Activated T-cell treated with anti-CD3 and anti-CD28 coated beads, Interleukin-2, amount 50 U/mL, for 72 hours (primary cell): Measurements from ENCODE around the gene YARS1. TPM values are rescaled to one million over a fixed set of nuclear protein-coding genes. Genes with fewer than 3 reads are reported as not detected.

Experiments used
- ATAC-seq, 2 donors: fragments of 150-1000 bp; cut with Tn5 transposase; replicated peaks in 1 of 2; 2 replicates each; pipeline ENCODE4 v1.10.0; 2021; ENCODE audit warnings: moderate library complexity in 2 of 2, mild to moderate bottlenecking in 1 of 2
- DNase-seq, 2 donors: peaks; one replicate each; pipeline ENCODE4 v3.0.0; 2021 to 2022; ENCODE audit warnings: mixed read lengths in 1 of 2
- H3K27ac Mint-ChIP-seq: one replicate; pipeline ENCODE4 v1.8.0; 2022; ENCODE audit warnings: mild to moderate bottlenecking, moderate library complexity, mixed read lengths
- H3K27me3 Mint-ChIP-seq: one replicate; pipeline ENCODE4 v1.8.0; 2022; ENCODE audit warnings: low read depth, mixed read lengths
- H3K36me3 Mint-ChIP-seq, 2 donors: one replicate each; pipeline ENCODE4 v1.8.0; 2022; ENCODE audit warnings: mixed read lengths in 2 of 2, mild to moderate bottlenecking in 1 of 2; ENCODE audit not compliant: insufficient read depth in 2 of 2
- H3K4me1 Mint-ChIP-seq: one replicate; pipeline ENCODE4 v1.8.0; 2022; ENCODE audit warnings: low read depth, mixed read lengths
- H3K4me3 Mint-ChIP-seq, 2 donors: one replicate each; pipeline ENCODE4 v1.8.0; 2022; ENCODE audit warnings: mild to moderate bottlenecking in 2 of 2, mixed read lengths in 2 of 2, moderate library complexity in 2 of 2
- H3K9me3 Mint-ChIP-seq, 2 donors: one replicate each; pipeline ENCODE4 v1.8.0; 2022; ENCODE audit warnings: mixed read lengths in 2 of 2
- total RNA-seq, 2 donors: library from RNA; stranded (reverse); gene quantifications; one replicate each; pipeline ENCODE4 v1.2.3, GENCODE V29; 2022

Gene YARS1
- total RNA-seq = 100 to 1,000 TPM; 341 to 388 TPM

- H3K4me3 Mint-ChIP-seq = peak within 1 kb of the TSS; percentile 95 to 97
- no peaks in the 10 kb centered on the region for H3K9me3 Mint-ChIP-seq
- H3K27ac Mint-ChIP-seq = peak within 1 kb of the TSS; percentile 95
- ATAC-seq (peak; percentile 96 to 97), DNase-seq (peak; percentile 100)
- no peaks in the 10 kb centered on the region for H3K27me3 Mint-ChIP-seq
- peaks cover 17 to 43% of the 10 kb centered on the region in 2 donors for H3K36me3 Mint-ChIP-seq
- H3K4me1 Mint-ChIP-seq = peaks cover 54% of the 10 kb centered on the region
These were observed at the start of gene YARS1, which contains the start of gene S100PBP for GRCh38 chr1:32817159-32817814. TSS of gene YARS1 (minus strand) at chr1:32817358. CDS start at chr1:32817244, 114 bp downstream. TSS of gene S100PBP (plus strand) at chr1:32817653. CDS start at chr1:32826100, 8,447 bp downstream.

GRCh38 chr1:32865639-32866405 lies 48.7 kb upstream of the YARS1 start:
- Mint-ChIP-seq H3K36me3 (peaks cover 0 to 4% of the 10 kb centered on the region in 2 donors), H3K4me1 (no peaks in the 10 kb centered on the region), H3K4me3 (no peak overlapping the region), H3K27ac (no peak overlapping the region), H3K27me3 (peaks cover 16% of the 10 kb centered on the region), H3K9me3 (no peaks in the 10 kb centered on the region)
- ATAC-seq (no peak), DNase-seq (no peak)

- ATAC-seq = no peak
- no peak for DNase-seq
- Mint-ChIP-seq H3K4me3 (no peak overlapping the region), H3K36me3 (peaks cover 0 to 4% of the 10 kb centered on the region in 2 donors), H3K27me3 (peaks cover 7% of the 10 kb centered on the region), H3K27ac (no peak overlapping the region), H3K9me3 (no peaks in the 10 kb centered on the region), H3K4me1 (no peaks in the 10 kb centered on the region)
These were observed 47.3 kb upstream of the YARS1 start for GRCh38 chr1:32864375-32865019.

GRCh38 chr1:32863881-32864245 lies 46.7 kb upstream of the YARS1 start:
- DNase-seq = no peak
- no peak for ATAC-seq
- peaks cover 0 to 4% of the 10 kb centered on the region in 2 donors for H3K36me3 Mint-ChIP-seq
- no peak overlapping the region for H3K27ac Mint-ChIP-seq
- peaks cover 1% of the 10 kb centered on the region for H3K27me3 Mint-ChIP-seq
- no peaks in the 10 kb centered on the region for H3K9me3 Mint-ChIP-seq
- H3K4me3 Mint-ChIP-seq = no peak overlapping the region
- H3K4me1 Mint-ChIP-seq = no peaks in the 10 kb centered on the region

- Mint-ChIP-seq H3K4me1 (no peaks in the 10 kb centered on the region), H3K9me3 (no peaks in the 10 kb centered on the region), H3K36me3 (peaks cover 0 to 2% of the 10 kb centered on the region in 2 donors), H3K27me3 (no peaks in the 10 kb centered on the region), H3K27ac (no peak overlapping the region), H3K4me3 (no peak overlapping the region)
- ATAC-seq (no peak), DNase-seq (no peak)
These were observed 46.2 kb upstream of the YARS1 start for GRCh38 chr1:32863218-32863880.

GRCh38 chr1:32861904-32862695 lies 44.9 kb upstream of the YARS1 start:
- no peaks in the 10 kb centered on the region for H3K27me3 Mint-ChIP-seq
- H3K4me3 Mint-ChIP-seq = no peak overlapping the region
- H3K27ac Mint-ChIP-seq = no peak overlapping the region
- DNase-seq (no peak), ATAC-seq (no peak)
- peaks cover 0 to 2% of the 10 kb centered on the region in 2 donors for H3K36me3 Mint-ChIP-seq
- no peaks in the 10 kb centered on the region for H3K4me1 Mint-ChIP-seq
- H3K9me3 Mint-ChIP-seq = no peaks in the 10 kb centered on the region

- Mint-ChIP-seq H3K27ac (no peak overlapping the region), H3K27me3 (no peaks in the 10 kb centered on the region), H3K4me1 (no peaks in the 10 kb centered on the region), H3K4me3 (no peak overlapping the region), H3K9me3 (no peaks in the 10 kb centered on the region), H3K36me3 (peaks cover 0 to 9% of the 10 kb centered on the region in 2 donors)
- DNase-seq = no peak
- ATAC-seq = no peak
These were observed 43.4 kb upstream of the YARS1 start for GRCh38 chr1:32860566-32860965.

GRCh38 chr1:32859915-32860314 lies 42.8 kb upstream of the YARS1 start:
- Mint-ChIP-seq H3K27me3 (no peaks in the 10 kb centered on the region), H3K36me3 (peaks cover 0 to 9% of the 10 kb centered on the region in 2 donors), H3K4me1 (no peaks in the 10 kb centered on the region), H3K4me3 (no peak overlapping the region), H3K9me3 (no peaks in the 10 kb centered on the region), H3K27ac (no peak overlapping the region)
- DNase-seq = no peak
- no peak for ATAC-seq

- Mint-ChIP-seq H3K27ac (no peak overlapping the region), H3K36me3 (peaks cover 2 to 12% of the 10 kb centered on the region in 2 donors), H3K9me3 (no peaks in the 10 kb centered on the region), H3K4me3 (no peak overlapping the region), H3K4me1 (no peaks in the 10 kb centered on the region), H3K27me3 (no peaks in the 10 kb centered on the region)
- ATAC-seq (no peak), DNase-seq (no peak)
These were observed 41.6 kb upstream of the YARS1 start for GRCh38 chr1:32858791-32859190.

- no peak for ATAC-seq
- no peaks in the 10 kb centered on the region for H3K4me1 Mint-ChIP-seq
- H3K4me3 Mint-ChIP-seq = no peak overlapping the region
- no peaks in the 10 kb centered on the region for H3K9me3 Mint-ChIP-seq
- no peak overlapping the region for H3K27ac Mint-ChIP-seq
- peaks cover 2 to 12% of the 10 kb centered on the region in 2 donors for H3K36me3 Mint-ChIP-seq
- H3K27me3 Mint-ChIP-seq = no peaks in the 10 kb centered on the region
- DNase-seq = no peak
These were observed 41.0 kb upstream of the YARS1 start for GRCh38 chr1:32858136-32858535.

GRCh38 chr1:32855861-32856617 lies 38.9 kb upstream of the YARS1 start:
- Mint-ChIP-seq H3K27ac (no peak overlapping the region), H3K4me3 (no peak overlapping the region), H3K36me3 (peaks cover 2 to 9% of the 10 kb centered on the region in 2 donors), H3K9me3 (no peaks in the 10 kb centered on the region), H3K4me1 (no peaks in the 10 kb centered on the region), H3K27me3 (no peaks in the 10 kb centered on the region)
- DNase-seq (no peak), ATAC-seq (no peak)
